Activated CD8-positive, alpha-beta T cell treated with anti-CD3 and anti-CD28 coated beads, Interleukin-2, amount 10 ng/mL, durations not matched to agents 7 days and 5 days (primary cell): ENCODE data around the gene NPHS2. TPM values are rescaled to one million over a fixed set of nuclear protein-coding genes. Genes with fewer than 3 reads are reported as not detected.

ENCODE experiments used
- ATAC-seq: fragments of 150-1000 bp; cut with Tn5 transposase; one replicate; pipeline ENCODE4 v1.10.0; 2021; ENCODE audit warnings: moderate library complexity
- CTCF ChIA-PET: fragments of 350-600 bp; sonication (Branson Sonifier 250); formaldehyde crosslinking; loops from one replicate; lab custom pipeline; 2021; ENCODE audit warnings: antibody characterized with exemption; lab: Charles Lee
- POLR2A ChIA-PET: fragments of 350-600 bp; sonication (Branson Sonifier 250); formaldehyde crosslinking; loops from one replicate; lab custom pipeline; 2021; ENCODE audit warnings: antibody characterized with exemption; lab: Charles Lee
- DNase-seq: peaks from one replicate; pipeline ENCODE4 v3.0.0-alpha.2; 2020
- H3K27ac Mint-ChIP-seq: one replicate; pipeline ENCODE4 v1.8.0; 2021; ENCODE audit warnings: mild to moderate bottlenecking, mixed read lengths
- H3K27me3 Mint-ChIP-seq: one replicate; pipeline ENCODE4 v1.8.0; 2021; ENCODE audit warnings: low read depth, mixed read lengths
- H3K36me3 Mint-ChIP-seq: one replicate; pipeline ENCODE4 v1.8.0; 2021; ENCODE audit warnings: low read depth, mixed read lengths
- H3K4me1 Mint-ChIP-seq: one replicate; pipeline ENCODE4 v1.8.0; 2021; ENCODE audit warnings: low read depth, mixed read lengths
- H3K4me3 Mint-ChIP-seq: one replicate; pipeline ENCODE4 v1.8.0; 2021; ENCODE audit warnings: mild to moderate bottlenecking, mixed read lengths
- H3K9me3 Mint-ChIP-seq: one replicate; pipeline ENCODE4 v1.8.0; 2022; ENCODE audit warnings: mixed read lengths; ENCODE audit not compliant: insufficient read depth
- total RNA-seq, 2 experiments: library from RNA; stranded (reverse); gene quantifications; one replicate each; pipeline ENCODE4 v1.2.3, GENCODE V29; 2021

NPHS2 gene
- total RNA-seq, 2 experiments from 2014 or later: not detected

DNA sequence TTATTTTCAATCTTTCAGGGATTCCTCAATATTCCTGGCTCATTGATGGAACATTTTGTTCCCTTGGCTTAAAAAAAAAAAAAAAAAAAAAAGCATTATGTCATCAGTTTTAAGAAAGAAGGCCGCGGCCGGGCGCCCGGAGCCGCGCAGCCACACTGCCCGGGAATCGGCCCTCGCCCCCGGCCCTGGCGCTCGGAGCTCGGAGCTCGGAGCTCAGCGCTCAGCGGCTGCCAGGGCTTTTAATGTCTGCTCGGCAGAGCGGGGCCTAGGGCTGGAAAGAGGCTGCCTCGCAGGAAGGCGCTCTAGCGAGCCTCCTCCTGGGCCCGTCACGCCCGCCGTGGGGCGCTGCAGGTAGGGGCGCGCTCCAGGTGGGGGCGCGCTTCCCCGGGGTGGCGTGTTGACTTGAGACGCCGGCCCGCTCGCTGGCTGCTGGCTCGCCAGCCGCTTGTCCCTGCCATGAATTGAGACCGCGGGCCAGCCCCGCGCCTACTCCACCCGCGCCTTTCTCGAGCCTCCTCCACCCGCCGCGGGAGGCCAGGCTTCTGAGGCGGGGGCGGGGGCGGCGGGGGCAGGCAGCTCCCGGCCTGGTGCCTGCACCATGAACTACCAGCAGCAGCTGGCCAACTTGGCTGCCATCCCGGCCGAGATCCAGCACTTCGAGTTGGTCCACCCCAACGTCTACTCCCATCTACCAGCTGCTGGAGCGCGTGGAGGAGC lies 10.5 kb upstream of the NPHS2 start:
- CTCF ChIA-PET: interaction anchor here (1.2 kb wide), 1 partner anchor 14 kb away, joined by 3 read pairs; no protein-coding TSS in a partner anchor
- DNase-seq (no peak), ATAC-seq (no peak)
- Mint-ChIP-seq H3K27me3 (peaks cover 41% of the 10 kb centered on the region), H3K9me3 (no peaks in the 10 kb centered on the region), H3K36me3 (no peaks in the 10 kb centered on the region), H3K4me3 (no peak overlapping the region), H3K4me1 (no peaks in the 10 kb centered on the region), H3K27ac (no peak overlapping the region)
- POLR2A ChIA-PET: no interaction called here

DNA sequence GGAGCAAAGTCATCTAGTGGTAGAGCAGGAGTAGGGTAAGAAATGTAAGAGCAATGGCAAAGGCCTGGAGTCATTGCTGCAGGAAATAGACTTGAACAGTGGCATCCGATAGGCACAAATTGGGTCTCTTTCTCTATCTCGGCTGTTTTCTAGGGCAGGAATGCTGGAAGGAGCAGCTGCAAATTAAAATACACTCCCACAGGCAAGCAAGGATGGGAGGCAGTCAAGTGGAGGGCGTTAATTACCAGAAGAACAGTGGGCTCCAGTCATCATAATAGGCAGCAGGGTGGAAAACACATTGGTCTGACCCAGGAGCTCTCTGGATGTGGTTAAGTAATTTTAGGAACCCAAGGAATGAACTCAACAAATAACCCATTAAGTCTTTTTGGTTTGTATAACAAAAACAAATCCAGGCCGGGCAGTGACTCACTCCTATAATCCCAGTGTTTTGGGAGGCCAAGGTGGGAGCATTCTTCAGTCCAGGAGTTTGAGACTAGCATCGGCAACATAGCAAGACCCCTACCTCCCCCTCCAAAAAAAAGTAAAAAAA lies 8.1 kb upstream of the NPHS2 start:
- CTCF ChIA-PET: no interaction called here
- DNase-seq (no peak), ATAC-seq (no peak)
- H3K36me3 Mint-ChIP-seq: no peaks in the 10 kb centered on the region
- POLR2A ChIA-PET: no interaction called here
- no peaks in the 10 kb centered on the region for H3K4me1 Mint-ChIP-seq
- peaks cover 34% of the 10 kb centered on the region for H3K27me3 Mint-ChIP-seq
- no peaks in the 10 kb centered on the region for H3K9me3 Mint-ChIP-seq
- H3K27ac Mint-ChIP-seq: no peak overlapping the region
- no peak overlapping the region for H3K4me3 Mint-ChIP-seq

DNA sequence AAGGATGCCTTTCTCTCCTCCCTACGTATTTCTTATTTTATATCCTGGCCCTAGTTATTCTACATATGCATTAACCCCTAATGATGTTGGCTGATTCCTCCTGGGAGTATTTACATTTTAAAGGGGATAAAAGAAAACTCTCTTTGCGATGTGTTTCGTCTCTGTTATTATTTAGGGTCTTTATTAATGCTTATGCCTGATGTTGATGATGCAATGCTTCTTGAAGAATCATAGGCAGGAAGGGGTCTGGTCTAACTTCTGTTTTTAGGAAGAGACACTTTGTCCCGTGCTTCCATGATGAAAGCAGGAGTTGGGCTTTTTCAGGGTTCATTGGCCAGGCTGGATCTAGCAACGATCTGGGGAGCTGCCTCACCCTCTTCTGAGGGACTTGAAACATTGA lies 761 bp upstream of the NPHS2 start:
- H3K9me3 Mint-ChIP-seq: no peaks in the 10 kb centered on the region
- DNase-seq (no peak), ATAC-seq (no peak)
- H3K27ac Mint-ChIP-seq: no peak overlapping the region
- ChIA-PET CTCF (no interaction called here), POLR2A (no interaction called here)
- peaks cover 36% of the 10 kb centered on the region for H3K27me3 Mint-ChIP-seq
- no peaks in the 10 kb centered on the region for H3K36me3 Mint-ChIP-seq
- H3K4me1 Mint-ChIP-seq: peaks cover 2% of the 10 kb centered on the region
- no peak overlapping the region for H3K4me3 Mint-ChIP-seq

DNA sequence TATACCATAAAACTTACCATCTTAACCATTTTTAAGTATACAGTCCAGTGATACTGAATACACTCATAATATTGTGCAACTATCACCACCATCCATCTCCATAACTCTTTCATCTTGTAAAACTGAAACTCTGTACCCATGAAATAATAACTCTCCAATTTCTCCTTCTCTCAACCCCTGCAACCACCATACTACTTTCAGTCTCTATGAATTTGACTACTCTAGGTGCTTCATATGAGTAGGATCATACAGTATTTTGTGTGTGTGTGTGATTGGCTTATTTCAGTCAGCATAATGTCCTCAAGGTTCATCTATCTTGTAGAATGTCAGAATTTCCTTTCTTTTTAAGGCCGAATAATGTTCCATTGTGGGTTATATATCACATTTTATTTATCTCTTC lies 17.7 kb downstream of the NPHS2 start:
- H3K27ac Mint-ChIP-seq: no peak overlapping the region
- CTCF ChIA-PET: no interaction called here
- no peak overlapping the region for H3K4me3 Mint-ChIP-seq
- no peaks in the 10 kb centered on the region for H3K36me3 Mint-ChIP-seq
- no peaks in the 10 kb centered on the region for H3K9me3 Mint-ChIP-seq
- POLR2A ChIA-PET: no interaction called here
- no peaks in the 10 kb centered on the region for H3K4me1 Mint-ChIP-seq
- DNase-seq (no peak), ATAC-seq (no peak)
- peaks cover 2% of the 10 kb centered on the region for H3K27me3 Mint-ChIP-seq

DNA sequence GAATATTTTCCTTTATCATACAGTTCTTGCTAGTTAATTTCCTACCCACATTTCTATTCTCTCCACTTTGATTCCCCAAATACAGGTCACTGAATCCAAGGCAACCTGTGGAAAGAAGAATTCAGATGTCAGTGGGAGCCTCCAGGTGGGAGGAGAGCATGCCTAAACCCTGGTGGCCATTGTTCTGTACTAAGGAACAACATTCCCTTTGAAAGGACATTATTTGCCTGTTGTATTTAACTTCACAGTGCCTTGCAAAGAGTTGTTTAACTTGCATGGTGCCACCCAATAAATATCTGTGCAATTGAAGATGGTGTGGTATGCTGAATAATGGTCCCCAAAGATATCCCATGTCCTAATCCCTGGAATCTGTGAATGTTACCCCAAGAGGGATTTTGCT lies 21.3 kb downstream of the NPHS2 start:
- DNase-seq (no peak), ATAC-seq (no peak)
- Mint-ChIP-seq H3K27me3 (peaks cover 2% of the 10 kb centered on the region), H3K4me1 (no peaks in the 10 kb centered on the region), H3K36me3 (no peaks in the 10 kb centered on the region), H3K27ac (no peak overlapping the region), H3K9me3 (no peaks in the 10 kb centered on the region), H3K4me3 (no peak overlapping the region)
- CTCF ChIA-PET: no interaction called here
- POLR2A ChIA-PET: no interaction called here

DNA sequence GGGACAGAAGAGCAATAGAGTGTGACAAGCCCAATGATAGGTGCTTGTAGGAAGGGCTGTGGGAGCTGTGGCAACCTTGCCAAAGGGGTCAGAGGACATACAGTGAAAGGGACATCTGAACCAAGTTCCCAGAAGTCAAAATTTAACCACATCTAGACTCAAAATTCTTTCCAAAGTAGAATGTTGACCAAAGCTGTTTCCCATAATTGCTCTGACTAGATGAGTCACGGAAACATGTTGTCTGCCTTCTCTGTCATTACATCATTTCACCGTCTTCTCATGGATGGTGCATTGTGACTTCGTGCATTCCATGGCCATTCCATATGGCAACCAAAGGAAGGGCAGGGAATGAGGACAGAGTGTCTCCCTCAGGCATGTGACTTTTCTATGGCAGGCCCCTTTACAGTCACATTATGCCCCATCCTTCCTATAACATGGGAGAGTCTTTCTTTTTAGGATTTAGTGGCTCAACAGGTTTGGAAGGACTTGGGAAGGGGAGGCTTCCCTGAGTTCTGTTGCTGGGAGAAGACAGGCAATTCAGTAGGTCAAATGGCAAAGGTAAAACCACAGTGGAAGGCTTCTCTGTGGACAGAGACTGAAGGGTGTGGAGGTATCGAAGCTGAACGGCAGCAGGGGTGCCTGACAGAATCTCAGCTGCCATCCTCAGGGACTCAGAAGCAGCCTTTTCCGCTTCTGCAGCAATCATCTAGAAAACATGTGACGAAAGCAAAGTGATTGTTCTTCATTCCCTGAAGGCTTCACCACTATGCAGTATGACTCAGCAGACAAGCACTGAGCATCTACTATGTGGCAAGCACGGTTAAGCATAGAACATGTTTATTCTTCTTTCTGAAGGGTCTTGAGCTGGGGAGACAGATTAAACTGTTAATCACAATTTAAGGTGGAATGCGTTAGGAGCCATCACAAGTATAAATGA lies 24.7 kb downstream of the NPHS2 start:
- no peak for DNase-seq
- H3K4me1 Mint-ChIP-seq: no peaks in the 10 kb centered on the region
- H3K9me3 Mint-ChIP-seq: no peaks in the 10 kb centered on the region
- no peak for ATAC-seq
- POLR2A ChIA-PET: no interaction called here
- no peak overlapping the region for H3K4me3 Mint-ChIP-seq
- no peaks in the 10 kb centered on the region for H3K27me3 Mint-ChIP-seq
- H3K36me3 Mint-ChIP-seq: no peaks in the 10 kb centered on the region
- CTCF ChIA-PET: no interaction called here
- no peak overlapping the region for H3K27ac Mint-ChIP-seq

DNA sequence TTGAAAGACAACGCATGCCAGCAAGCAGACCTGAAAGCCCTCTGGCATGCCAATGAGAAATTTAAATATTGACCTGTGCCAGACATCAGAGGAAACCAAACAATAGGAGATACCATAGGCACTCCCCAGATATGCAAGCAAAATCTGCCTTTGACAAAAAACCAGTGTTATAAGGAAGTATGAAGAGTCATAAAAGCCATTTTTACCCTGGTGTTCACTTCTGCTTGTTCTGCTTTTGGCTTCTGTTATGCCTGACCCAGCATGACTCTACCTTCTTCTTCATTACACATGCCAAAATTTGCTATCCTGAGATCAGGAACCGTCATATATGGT lies 26.4 kb downstream of the NPHS2 start:
- DNase-seq (no peak), ATAC-seq (no peak)
- H3K9me3 Mint-ChIP-seq: no peaks in the 10 kb centered on the region
- no peaks in the 10 kb centered on the region for H3K4me1 Mint-ChIP-seq
- H3K36me3 Mint-ChIP-seq: no peaks in the 10 kb centered on the region
- ChIA-PET CTCF (no interaction called here), POLR2A (no interaction called here)
- no peaks in the 10 kb centered on the region for H3K27me3 Mint-ChIP-seq
- H3K27ac Mint-ChIP-seq: no peak overlapping the region
- H3K4me3 Mint-ChIP-seq: no peak overlapping the region

DNA sequence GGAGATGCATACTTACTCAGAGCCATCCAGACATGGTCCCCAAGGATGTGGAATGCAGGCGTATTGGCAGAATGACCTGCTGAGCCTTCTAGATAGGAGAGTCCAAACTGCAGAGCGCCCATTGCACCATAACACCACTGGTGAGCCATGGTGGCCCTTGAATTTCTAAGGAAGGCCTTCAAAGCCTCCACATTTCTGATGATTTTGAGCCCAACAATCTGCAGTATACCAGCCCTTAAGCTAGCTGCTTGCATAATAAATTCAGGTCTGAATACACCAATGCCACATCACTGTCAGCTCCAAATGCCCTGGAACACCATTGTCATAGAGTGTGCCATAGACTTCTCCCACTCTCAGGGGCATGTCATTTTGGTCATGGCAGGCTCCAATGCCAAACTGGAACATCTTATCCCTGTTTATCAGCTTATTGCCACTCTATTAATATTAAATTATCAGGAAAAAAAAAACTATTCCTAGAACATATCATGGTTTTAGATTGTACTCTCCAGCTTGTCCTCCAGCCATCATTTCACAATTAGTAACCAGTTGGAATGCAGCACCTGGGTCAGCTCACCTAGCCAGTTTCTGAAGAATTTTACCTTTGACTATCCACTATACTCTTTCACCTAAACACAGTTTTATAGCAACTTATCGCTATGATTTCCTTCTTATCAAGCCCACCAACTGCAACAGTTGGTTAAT lies 26.9 kb downstream of the NPHS2 start:
- H3K36me3 Mint-ChIP-seq: no peaks in the 10 kb centered on the region
- DNase-seq: no peak
- H3K4me1 Mint-ChIP-seq: no peaks in the 10 kb centered on the region
- H3K4me3 Mint-ChIP-seq: no peak overlapping the region
- ChIA-PET POLR2A (no interaction called here), CTCF (no interaction called here)
- no peak for ATAC-seq
- H3K9me3 Mint-ChIP-seq: no peaks in the 10 kb centered on the region
- no peaks in the 10 kb centered on the region for H3K27me3 Mint-ChIP-seq
- H3K27ac Mint-ChIP-seq: no peak overlapping the region

DNA sequence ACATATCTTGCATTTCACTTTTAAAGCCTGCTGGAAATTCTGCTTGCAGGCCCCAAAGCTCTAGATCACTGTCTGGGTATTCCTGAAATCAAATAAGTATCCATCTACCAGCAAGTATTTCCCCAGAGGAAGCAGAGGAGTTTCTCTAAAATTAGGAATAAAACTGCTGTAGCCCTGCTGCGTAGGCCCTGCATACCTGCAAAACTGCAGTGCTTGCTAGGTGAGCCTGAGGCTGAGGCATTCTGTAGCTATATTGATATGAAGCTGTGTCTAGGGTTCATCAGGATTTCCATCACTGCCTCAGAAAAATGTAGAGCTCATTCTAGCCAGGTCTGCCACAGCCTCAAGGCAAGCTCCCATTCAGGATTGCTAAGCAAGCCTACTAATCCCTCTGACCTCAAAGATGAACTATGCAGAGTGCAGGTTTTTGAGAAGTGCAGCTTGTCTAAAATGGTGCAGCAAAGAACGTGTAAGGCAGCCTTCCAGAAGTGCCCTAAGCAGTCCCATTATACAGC lies 28.7 kb downstream of the NPHS2 start:
- H3K36me3 Mint-ChIP-seq: no peaks in the 10 kb centered on the region
- H3K27me3 Mint-ChIP-seq: no peaks in the 10 kb centered on the region
- no peak overlapping the region for H3K4me3 Mint-ChIP-seq
- ChIA-PET CTCF (interaction anchor here (0.9 kb wide), 1 partner anchor 180 kb away, joined by 3 read pairs; no protein-coding TSS in a partner anchor), POLR2A (no interaction called here)
- no peaks in the 10 kb centered on the region for H3K4me1 Mint-ChIP-seq
- H3K9me3 Mint-ChIP-seq: no peaks in the 10 kb centered on the region
- DNase-seq (no peak), ATAC-seq (no peak)
- H3K27ac Mint-ChIP-seq: no peak overlapping the region

DNA sequence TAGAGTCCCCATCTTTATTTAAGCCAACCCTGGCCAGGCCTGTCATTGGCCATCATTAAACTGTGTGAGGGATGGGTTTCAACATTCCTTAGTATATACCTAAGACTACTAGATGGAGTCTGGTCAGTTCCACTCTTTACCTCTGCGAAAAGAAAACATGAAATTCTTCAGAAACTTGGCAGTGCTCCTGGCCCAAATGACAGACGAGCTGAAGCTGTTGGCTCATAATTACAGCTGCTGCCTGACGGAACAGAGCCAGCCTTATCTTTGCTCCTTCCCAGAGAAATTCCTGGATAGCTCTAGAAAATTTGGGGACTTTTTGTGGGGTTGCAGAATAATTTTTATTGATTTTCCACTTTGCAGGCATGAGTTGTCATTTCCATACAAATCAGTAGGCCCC lies 30.4 kb downstream of the NPHS2 start:
- CTCF ChIA-PET: no interaction called here
- Mint-ChIP-seq H3K4me1 (no peaks in the 10 kb centered on the region), H3K4me3 (no peak overlapping the region), H3K36me3 (no peaks in the 10 kb centered on the region), H3K27ac (no peak overlapping the region), H3K9me3 (no peaks in the 10 kb centered on the region), H3K27me3 (no peaks in the 10 kb centered on the region)
- no peak for ATAC-seq
- no peak for DNase-seq
- POLR2A ChIA-PET: no interaction called here

DNA sequence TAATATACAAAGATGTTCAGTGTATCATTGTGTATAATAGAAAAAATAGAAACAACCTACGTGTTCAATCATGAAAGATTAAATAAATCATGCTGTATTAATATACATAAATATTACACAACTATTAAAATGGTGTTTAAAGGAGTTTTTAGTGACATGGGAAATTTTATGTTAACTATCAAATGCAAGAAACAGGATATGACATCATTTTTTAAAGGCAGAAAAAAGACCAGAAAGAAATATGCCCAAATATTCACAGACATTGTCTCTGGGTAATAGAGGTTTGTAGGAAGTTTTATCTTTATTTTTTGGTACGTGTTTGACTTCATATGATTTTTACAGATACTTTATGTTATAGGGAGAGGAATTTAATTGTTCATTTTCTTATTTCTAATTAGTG lies 34.0 kb downstream of the NPHS2 start:
- H3K4me1 Mint-ChIP-seq: no peaks in the 10 kb centered on the region
- H3K27me3 Mint-ChIP-seq: no peaks in the 10 kb centered on the region
- ChIA-PET POLR2A (no interaction called here), CTCF (no interaction called here)
- H3K9me3 Mint-ChIP-seq: no peaks in the 10 kb centered on the region
- no peak overlapping the region for H3K27ac Mint-ChIP-seq
- H3K36me3 Mint-ChIP-seq: no peaks in the 10 kb centered on the region
- H3K4me3 Mint-ChIP-seq: no peak overlapping the region
- ATAC-seq (no peak), DNase-seq (no peak)
